Muscle layer of colon (tissue), 2 donors: Measurements from ENCODE around the gene SULT4A1.

Experiments used
- H3K27ac ChIP-seq: one replicate; pipeline ENCODE4 v1.7.0; 2013; ENCODE audit warnings: low read depth, mild to moderate bottlenecking, low read length, moderate library complexity
- H3K27me3 ChIP-seq, 2 donors: one replicate each; pipeline ENCODE4 v1.7.0; 2013; ENCODE audit warnings: low read length in 2 of 2, mild to moderate bottlenecking in 2 of 2; ENCODE audit not compliant: insufficient read depth in 2 of 2, control insufficient read depth in 1 of 2
- H3K36me3 ChIP-seq: one replicate; pipeline ENCODE4 v1.7.0; 2013; ENCODE audit warnings: mild to moderate bottlenecking, low read length; ENCODE audit not compliant: insufficient read depth
- H3K4me1 ChIP-seq: one replicate; pipeline ENCODE4 v1.7.0; 2013; ENCODE audit warnings: mild to moderate bottlenecking, low read length; ENCODE audit not compliant: insufficient read depth
- H3K4me3 ChIP-seq, 2 donors: one replicate each; pipeline ENCODE4 v1.7.0; 2013; ENCODE audit warnings: low read length in 2 of 2, low read depth in 1 of 2, mild to moderate bottlenecking in 1 of 2, moderate library complexity in 1 of 2
- H3K9ac ChIP-seq: one replicate; pipeline ENCODE4 v1.7.0; 2013; ENCODE audit warnings: low read length
- H3K9me3 ChIP-seq: one replicate; pipeline ENCODE4 v1.7.0; 2013; ENCODE audit warnings: mild to moderate bottlenecking, low read length
- donor health status: abdominal sarcoma.
- donor health status: Adenocarcinoma of cecum.

The SULT4A1 gene

DNA sequence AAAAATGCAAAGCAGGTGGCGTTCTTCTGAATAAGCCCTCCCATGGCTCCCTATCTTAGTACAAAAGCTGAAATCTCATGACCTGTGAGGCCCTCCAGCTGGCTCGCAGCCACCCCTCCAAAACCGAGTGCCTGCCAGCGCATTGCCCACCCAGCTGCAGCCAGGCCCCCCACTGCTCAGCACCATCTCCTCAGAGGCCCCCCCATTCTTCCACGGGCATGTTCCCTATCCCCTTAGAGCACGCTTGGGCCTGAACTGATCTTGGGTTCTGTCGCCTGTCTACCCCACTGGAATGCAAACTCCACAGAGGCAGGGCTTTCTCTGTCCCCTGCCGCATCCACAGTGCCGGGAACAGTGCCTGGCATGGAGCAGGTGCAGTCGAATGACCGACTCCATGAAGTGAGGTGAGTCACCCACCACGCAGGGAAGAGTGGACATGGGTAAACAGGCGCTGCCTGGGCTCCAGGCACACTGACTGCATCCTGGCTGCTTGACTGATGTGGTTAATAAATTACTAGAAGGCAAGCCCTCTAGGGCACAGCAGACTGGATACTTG, 38.9 kb downstream of the SULT4A1 start:
- H3K4me1 ChIP-seq: peaks cover 20% of the 10 kb centered on the region
- no peaks in the 10 kb centered on the region for H3K9me3 ChIP-seq
- H3K36me3 ChIP-seq: no peaks in the 10 kb centered on the region
- H3K9ac ChIP-seq: no peak overlapping the region
- peaks cover 0 to 6% of the 10 kb centered on the region in 2 donors for H3K27me3 ChIP-seq
- H3K4me3 ChIP-seq: no peak overlapping the region
- no peak overlapping the region for H3K27ac ChIP-seq

DNA sequence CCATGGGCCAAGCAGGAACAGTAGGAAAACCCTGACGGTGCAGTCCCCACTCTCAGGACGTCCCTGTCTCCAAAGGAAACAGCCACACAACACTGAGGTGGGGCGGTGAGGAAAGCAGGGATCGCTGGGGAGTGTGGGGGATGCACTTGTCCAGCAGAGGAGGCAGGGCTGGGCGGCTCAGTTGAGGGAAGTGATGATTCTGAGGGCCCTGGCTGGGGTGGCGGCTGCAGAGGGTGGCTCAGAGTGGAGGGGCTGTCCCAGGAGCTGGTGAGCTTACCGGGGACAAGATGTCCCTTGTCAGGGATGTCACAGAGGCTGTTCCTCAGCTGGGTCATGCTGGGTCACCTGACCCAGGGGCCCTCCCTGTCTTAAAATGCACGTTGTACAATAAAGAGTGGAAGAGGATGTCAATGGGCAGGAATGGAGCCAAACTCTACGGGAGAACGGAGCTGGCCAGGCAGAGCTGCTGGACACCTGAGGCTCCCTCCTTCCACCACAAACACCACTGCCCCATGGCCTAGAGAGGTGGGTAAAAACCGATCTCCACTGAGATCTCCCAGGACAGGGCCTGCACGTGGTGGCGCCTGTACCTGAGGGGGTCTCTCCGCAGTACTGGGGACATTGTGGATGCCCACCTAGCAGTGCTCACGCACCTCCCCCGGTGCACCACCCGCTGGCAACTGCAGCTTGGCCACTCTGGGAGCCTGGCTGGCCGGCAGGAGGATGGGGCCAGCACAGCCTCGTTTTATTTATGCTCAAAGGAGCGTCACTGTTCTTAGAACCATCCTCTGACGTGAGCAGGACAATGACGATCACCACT, 40.5 kb downstream of the SULT4A1 start:
- Histone ChIP-seq H3K27me3 (peaks cover 0 to 6% of the 10 kb centered on the region in 2 donors), H3K4me3 (no peak overlapping the region), H3K9ac (no peak overlapping the region), H3K27ac (no peak overlapping the region), H3K36me3 (no peaks in the 10 kb centered on the region), H3K4me1 (peaks cover 11% of the 10 kb centered on the region), H3K9me3 (no peaks in the 10 kb centered on the region)

DNA sequence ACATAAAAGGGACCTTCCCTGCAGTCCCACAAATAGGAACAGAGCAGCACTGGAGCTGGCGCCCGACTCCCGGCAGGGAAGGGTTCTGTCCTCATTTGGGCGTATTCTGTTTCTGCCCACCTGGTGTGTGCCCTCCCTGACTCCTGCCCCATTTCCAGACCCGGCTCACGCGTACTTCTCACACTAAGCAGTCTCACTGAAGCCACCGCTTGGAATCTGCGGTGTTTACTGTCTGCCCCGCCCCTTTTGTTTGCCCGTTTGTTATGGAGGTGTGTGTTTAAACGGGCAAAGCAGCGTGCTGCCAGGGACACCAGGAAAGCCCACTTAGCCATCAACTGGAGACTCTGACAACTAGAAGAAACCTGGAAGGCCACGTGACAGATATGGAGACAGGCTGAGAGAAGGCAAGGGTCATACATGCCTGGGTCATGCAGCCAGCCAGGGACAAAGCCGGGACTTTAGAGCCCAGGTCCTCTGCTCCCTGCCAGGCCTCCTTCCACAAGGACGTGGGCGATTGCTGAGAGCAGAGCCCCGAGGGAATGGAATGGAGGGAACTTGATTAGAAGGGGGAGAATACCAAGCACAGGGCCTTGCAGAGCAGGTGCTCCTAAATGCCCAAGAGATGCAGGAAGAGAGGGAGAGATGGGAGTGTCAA, 41.5 kb downstream of the SULT4A1 start:
- Histone ChIP-seq H3K4me1 (peaks cover under 1% of the 10 kb centered on the region), H3K27ac (no peak overlapping the region), H3K9me3 (no peaks in the 10 kb centered on the region), H3K9ac (no peak overlapping the region), H3K36me3 (no peaks in the 10 kb centered on the region), H3K4me3 (no peak overlapping the region), H3K27me3 (peaks cover 0 to 6% of the 10 kb centered on the region in 2 donors)

DNA sequence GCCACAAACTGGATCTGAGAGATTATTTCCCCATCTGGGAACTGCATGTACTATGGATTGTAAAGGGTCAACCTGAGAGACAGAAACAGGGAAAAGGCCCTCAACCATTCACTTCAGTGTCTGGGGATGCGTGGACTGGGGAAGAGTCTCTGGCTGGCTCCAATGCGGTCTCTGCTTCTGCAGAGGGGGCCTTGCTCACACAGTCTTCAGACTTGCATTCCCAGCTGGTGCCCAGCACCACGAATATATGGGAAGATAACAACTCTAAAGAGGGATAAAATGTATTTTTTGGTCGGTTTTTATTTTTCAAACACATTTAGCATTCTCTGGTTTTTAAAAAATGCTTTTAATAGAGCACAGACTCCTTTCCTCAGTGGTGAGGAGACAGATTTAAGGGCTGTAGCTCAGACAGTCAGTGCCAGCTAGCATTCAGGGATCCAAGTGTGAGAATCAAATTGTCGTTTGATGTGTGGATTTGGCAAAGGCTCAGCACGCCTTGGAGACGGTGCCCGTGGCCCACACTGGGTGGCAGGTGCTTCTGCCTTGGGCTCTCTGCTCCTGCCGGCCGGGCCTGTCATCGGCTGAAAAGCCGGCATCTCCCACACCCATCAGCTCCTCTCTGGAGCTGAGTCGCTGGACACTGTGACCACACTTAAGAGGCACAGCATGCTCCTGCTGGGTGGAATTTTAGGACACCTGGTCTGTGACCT, 42.2 kb downstream of the SULT4A1 start:
- Histone ChIP-seq H3K27ac (no peak overlapping the region), H3K9ac (no peak overlapping the region), H3K27me3 (peaks cover 0 to 6% of the 10 kb centered on the region in 2 donors), H3K4me1 (no peaks in the 10 kb centered on the region), H3K36me3 (no peaks in the 10 kb centered on the region), H3K4me3 (no peak overlapping the region), H3K9me3 (no peaks in the 10 kb centered on the region)

DNA sequence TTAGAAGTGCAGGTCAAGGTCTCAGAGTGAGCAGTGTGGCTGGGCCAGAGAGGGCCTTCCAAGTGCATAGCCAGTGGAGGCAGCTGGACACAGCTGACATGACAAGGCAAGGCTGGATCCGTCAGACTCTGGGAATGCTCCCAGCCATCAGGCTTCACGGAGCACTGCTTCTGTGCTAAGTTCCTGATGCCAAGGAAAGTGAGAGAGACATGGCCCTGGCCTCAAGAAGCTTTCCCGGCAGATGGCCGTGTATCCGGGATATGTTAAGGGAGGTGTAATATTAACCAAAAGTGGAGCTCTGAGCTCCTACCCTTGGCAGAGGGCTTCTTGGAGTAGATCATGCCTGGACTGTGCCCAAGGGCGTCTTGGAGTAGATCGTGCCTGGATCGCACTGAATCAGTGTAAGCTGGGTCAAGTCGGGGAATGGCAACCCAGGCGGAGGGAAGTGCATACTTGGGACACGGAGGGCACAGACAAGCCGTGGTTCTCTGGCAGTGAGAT, 42.8 kb downstream of the SULT4A1 start:
- Histone ChIP-seq H3K9me3 (no peaks in the 10 kb centered on the region), H3K9ac (no peak overlapping the region), H3K36me3 (no peaks in the 10 kb centered on the region), H3K27ac (no peak overlapping the region), H3K4me3 (no peak overlapping the region), H3K4me1 (no peaks in the 10 kb centered on the region), H3K27me3 (peaks cover 0 to 6% of the 10 kb centered on the region in 2 donors)

DNA sequence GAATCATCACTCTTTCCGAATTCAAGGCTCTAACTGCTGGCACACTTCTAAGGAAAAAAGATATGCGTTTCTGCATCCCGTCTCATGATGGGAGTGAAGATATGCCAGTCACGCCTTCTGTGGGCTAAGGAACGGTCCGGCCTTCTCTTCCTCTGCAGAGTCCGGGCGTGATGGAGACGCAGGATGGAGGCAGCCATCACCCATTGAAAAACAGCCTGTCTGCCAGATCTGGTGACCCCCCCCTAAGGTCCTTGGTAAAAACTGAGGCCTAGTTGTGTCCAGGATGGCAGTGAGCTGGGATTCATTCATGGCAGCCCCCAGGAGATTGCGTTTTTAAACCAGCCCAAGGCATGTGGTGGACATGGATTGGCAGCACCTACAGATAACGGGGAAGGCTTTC, 43.3 kb downstream of the SULT4A1 start:
- Histone ChIP-seq H3K4me1 (no peaks in the 10 kb centered on the region), H3K36me3 (no peaks in the 10 kb centered on the region), H3K27me3 (peaks cover 0 to 6% of the 10 kb centered on the region in 2 donors), H3K4me3 (no peak overlapping the region), H3K27ac (no peak overlapping the region), H3K9me3 (no peaks in the 10 kb centered on the region), H3K9ac (no peak overlapping the region)

DNA sequence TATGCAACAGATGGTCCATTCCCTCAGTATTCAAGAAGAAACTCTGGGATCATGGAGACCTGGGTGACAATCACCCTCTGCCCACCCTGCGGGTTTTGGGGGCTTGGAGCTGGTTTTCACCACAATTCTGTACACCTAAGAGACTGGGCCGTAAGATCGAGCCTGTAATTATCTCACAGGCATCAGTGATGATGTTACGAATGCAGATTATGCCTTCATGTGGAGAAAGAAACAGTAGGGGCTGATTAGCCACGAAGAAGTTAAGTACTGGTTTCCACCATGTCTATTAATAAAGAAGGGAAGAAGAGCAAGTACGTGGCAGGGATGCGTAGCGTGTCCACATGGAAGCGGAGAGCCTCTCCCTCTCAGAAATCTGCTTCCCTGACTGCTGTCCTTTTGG, 44.9 kb downstream of the SULT4A1 start:
- Histone ChIP-seq H3K36me3 (no peaks in the 10 kb centered on the region), H3K4me1 (peaks cover 8% of the 10 kb centered on the region), H3K27ac (no peak overlapping the region), H3K27me3 (peaks cover 0 to 6% of the 10 kb centered on the region in 2 donors), H3K9ac (no peak overlapping the region), H3K4me3 (no peak overlapping the region), H3K9me3 (no peaks in the 10 kb centered on the region)

DNA sequence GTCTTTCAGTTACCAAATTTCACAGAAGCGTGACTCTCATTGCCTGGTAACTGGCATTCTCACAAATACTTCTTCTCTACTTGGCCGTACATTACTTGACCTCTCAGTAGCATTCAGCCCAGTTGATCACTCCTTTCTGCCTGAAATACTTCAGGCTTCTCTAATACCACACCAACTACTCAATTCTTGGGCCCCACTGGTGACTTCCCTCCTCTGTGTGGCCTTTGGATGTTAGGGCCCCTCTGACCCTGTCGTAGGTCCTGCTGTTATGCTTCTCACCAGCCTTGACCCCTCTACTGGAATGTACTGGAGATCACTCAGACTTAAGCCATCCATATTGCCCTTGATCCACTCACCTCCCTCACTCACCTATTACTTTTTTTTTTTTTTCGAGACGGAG, 48.0 kb downstream of the SULT4A1 start:
- Histone ChIP-seq H3K27me3 (no peaks in the 10 kb centered on the region), H3K9me3 (no peaks in the 10 kb centered on the region), H3K27ac (no peak overlapping the region), H3K36me3 (no peaks in the 10 kb centered on the region), H3K4me1 (peaks cover 13% of the 10 kb centered on the region), H3K9ac (no peak overlapping the region), H3K4me3 (no peak overlapping the region)

DNA sequence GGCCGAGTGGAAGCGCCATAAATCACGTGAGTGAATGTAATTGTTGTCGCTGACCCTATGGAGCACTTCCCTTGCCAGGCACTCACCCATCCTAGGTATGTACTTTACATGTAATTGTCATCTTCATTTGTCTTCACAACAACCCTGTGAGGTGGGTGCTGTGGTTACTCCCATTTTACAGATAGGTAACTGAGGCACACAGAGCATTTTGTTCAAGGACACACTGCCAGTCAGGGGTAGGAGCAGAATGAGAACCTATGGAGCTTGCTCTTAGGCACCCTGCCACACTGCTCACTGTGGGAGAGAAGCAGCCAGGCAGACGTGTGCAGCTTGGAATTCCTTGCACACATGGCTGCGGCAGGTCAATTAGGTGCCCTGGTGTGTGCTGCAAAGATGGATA, 49.4 kb downstream of the SULT4A1 start:
- Histone ChIP-seq H3K27me3 (no peaks in the 10 kb centered on the region), H3K36me3 (no peaks in the 10 kb centered on the region), H3K9me3 (no peaks in the 10 kb centered on the region), H3K4me3 (peak overlapping the region; percentile 57 to 89), H3K4me1 (peaks cover 13% of the 10 kb centered on the region), H3K9ac (peak overlapping the region; percentile 47), H3K27ac (peak overlapping the region; percentile 79)

DNA sequence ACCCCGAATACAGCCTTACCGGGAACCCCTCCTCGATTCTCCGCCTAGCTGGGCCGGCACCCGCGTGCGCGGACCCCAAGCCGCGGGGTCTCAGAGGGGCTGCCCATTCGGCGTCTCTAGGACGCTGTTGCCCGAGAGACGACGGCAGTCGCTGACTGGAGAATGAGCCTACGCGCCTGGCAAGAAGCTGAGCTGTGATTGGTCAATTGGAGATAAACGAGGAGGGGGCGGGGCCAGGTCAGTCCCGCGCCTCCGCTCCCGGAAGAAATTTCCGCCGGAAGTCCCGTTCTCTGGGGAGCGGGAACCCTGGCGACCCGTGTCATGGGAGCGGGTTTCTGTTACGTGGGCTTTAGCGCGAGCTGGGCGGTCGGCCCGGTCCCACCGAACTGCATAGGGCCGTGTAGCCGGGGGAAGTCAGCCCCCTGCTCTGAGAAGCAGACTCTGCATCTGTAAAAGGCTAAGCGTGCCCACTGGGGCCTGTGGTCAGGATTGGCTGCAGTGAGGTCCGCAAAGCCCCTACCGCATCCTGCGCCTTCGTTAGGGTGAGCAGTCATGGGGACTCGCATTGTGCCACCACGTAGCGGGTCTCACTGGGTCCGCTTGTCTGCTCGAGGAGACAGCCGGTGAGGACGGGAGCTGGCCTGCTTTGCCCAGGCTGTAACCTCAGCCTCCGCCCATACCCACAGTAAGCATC, 50.0 kb downstream of the SULT4A1 start, which contains the start of gene EFCAB6:
Gene EFCAB6, minus strand, starts transcription at position 157 of the 694 bp plus-strand sequence. CDS start 29,987 bp downstream, outside the sequence.
- Histone ChIP-seq H3K36me3 (no peaks in the 10 kb centered on the region), H3K4me3 (peak within 1 kb of the TSS; percentile 57 to 89), H3K27ac (peak within 1 kb of the TSS; percentile 79), H3K9ac (peak within 1 kb of the TSS; percentile 47), H3K4me1 (peaks cover 13% of the 10 kb centered on the region), H3K27me3 (no peaks in the 10 kb centered on the region), H3K9me3 (no peaks in the 10 kb centered on the region)
